HCT116 (cell line): Measurements from ENCODE around the gene TAOK3. TPM values are rescaled to one million over a fixed set of nuclear protein-coding genes. Genes with fewer than 3 reads are reported as not detected.

Source experiments
- ATAC-seq: fragments of 200-7000 bp; cut with Tn5 transposase; 2 replicates; pipeline ENCODE4 v1.9.1; 2020; ENCODE audit warnings: mild to moderate bottlenecking, moderate library complexity
- Bru-seq: library from RNA; stranded (reverse); fragments of 400-500 nt; gene quantifications from one replicate; lab custom pipeline; 2021; lab: Mats Ljungman, UMichigan
- BruChase-seq, 2 experiments: library from RNA; stranded (reverse); fragments of 400-500 nt; gene quantifications; one replicate each; lab custom pipeline; 2021; lab: Mats Ljungman, UMichigan
- BruUV-seq: library from RNA; stranded (reverse); fragments of 400-500 nt; replicated peaks from 2 replicates; lab custom pipeline; 2021; lab: Mats Ljungman, UMichigan
- CTCF ChIA-PET: fragments of 300-600 bp; sonication (Branson Sonifier 250); formaldehyde crosslinking; loops from one replicate; lab custom pipeline; 2021; ENCODE audit warnings: antibody characterized with exemption; lab: Charles Lee
- POLR2A ChIA-PET: fragments of 300-600, 350-600 bp; sonication (Branson Sonifier 250); formaldehyde crosslinking; loops from one replicate; lab custom pipeline; 2021; ENCODE audit warnings: antibody characterized with exemption; lab: Charles Lee
- RAD21 ChIA-PET, 2 experiments: fragments of 300-600 bp; sonication (Branson Sonifier 250); formaldehyde crosslinking; loops; one replicate each; lab custom pipeline; 2023; ENCODE audit warnings: low total read pairs in 2 of 2; ENCODE audit not compliant: uncharacterized antibody in 2 of 2, unreplicated experiment in 2 of 2, low non-redundant PET in 1 of 2; lab: Charles Lee
- DNase-seq: peaks from one replicate; pipeline ENCODE4 v3.0.0-alpha.2; 2010; ENCODE audit warnings: low read depth, low spot score
- H2AFZ ChIP-seq: fragments of 200-600 bp; shearing (Covaris generic), sonication (generic); 2 replicates; pipeline ENCODE4 v1.6.1; 2017; ENCODE audit warnings: low read depth, mixed run types, mixed read lengths, antibody characterized with exemption, low read length; ENCODE audit not compliant: poor library complexity, severe bottlenecking
- H3K27ac ChIP-seq: 2 replicates; pipeline ENCODE4 v1.5.1; 2012; ENCODE audit warnings: low read depth, low read length
- H3K27me3 ChIP-seq: fragments of 200-600 bp; sonication (generic); 2 replicates; pipeline ENCODE4 v1.6.1; 2016; ENCODE audit warnings: mixed run types, low read length, mixed read lengths; ENCODE audit not compliant: insufficient read depth
- H3K36me3 ChIP-seq, 2 experiments: fragments of 200-500 bp in 1 of 2; fragments of 200-600 bp in 1 of 2; sonication (Bioruptor generic) in 1 of 2; sonication (generic) in 1 of 2; 2 replicates each; pipeline versions ENCODE4 v1.5.1 to v1.6.1; 2014 to 2016; ENCODE audit warnings: low read length in 2 of 2, inconsistent platforms in 1 of 2, mixed read lengths in 1 of 2, mixed run types in 1 of 2; ENCODE audit not compliant: insufficient read depth in 2 of 2, control insufficient read depth in 1 of 2
- H3K4me1 ChIP-seq, 2 experiments: fragments of 200-600 bp in 1 of 2; sonication (generic) in 1 of 2; 2 replicates each; pipeline versions ENCODE4 v1.5.1 to v1.6.1; 2012 to 2017; ENCODE audit warnings: low read length in 2 of 2, inconsistent platforms in 1 of 2, mild to moderate bottlenecking in 1 of 2, mixed read lengths in 1 of 2, mixed run types in 1 of 2, moderate library complexity in 1 of 2; ENCODE audit not compliant: insufficient read depth in 2 of 2, control insufficient read depth in 1 of 2
- H3K4me2 ChIP-seq: fragments of 200-600 bp; sonication (generic); 2 replicates; pipeline ENCODE4 v1.6.1; 2017; ENCODE audit warnings: mixed run types, low read length, mixed read lengths
- H3K4me3 ChIP-seq, 2 experiments: fragments of 200-600 bp in 1 of 2; sonication (generic) in 1 of 2; replicated peaks in 1 of 2; 2 replicates each; pipeline ENCODE4 v1.5.1; 2011 to 2016; ENCODE audit warnings: low read length in 2 of 2, control low read depth in 1 of 2, low read depth in 1 of 2, mild to moderate bottlenecking in 1 of 2, mixed read lengths in 1 of 2, mixed run types in 1 of 2
- H3K79me2 ChIP-seq: fragments of 200-600 bp; sonication (generic); 2 replicates; pipeline ENCODE4 v1.6.1; 2017; ENCODE audit warnings: mild to moderate bottlenecking, mixed run types, low read length, moderate library complexity, mixed read lengths; ENCODE audit not compliant: insufficient read depth
- H3K9ac ChIP-seq: fragments of 200-600 bp; sonication (generic); 2 replicates; pipeline ENCODE4 v1.6.1; 2016; ENCODE audit warnings: low read length, mixed read lengths
- H3K9me2 ChIP-seq: fragments of 200-600 bp; sonication (generic), shearing (Covaris generic); 2 replicates; pipeline ENCODE4 v1.6.1; 2017; ENCODE audit warnings: mixed run types, mild to moderate bottlenecking, moderate library complexity; ENCODE audit not compliant: insufficient read depth
- H3K9me3 ChIP-seq, 2 experiments: fragments of 200-500 bp in 1 of 2; fragments of 200-600 bp in 1 of 2; sonication (Bioruptor generic) in 1 of 2; sonication (generic) in 1 of 2; 2 replicates each; pipeline ENCODE4 v1.6.1; 2014 to 2017; ENCODE audit warnings: low read length in 2 of 2, mixed read lengths in 2 of 2, inconsistent platforms in 1 of 2, low read depth in 1 of 2, mild to moderate bottlenecking in 1 of 2, mixed run types in 1 of 2, moderate library complexity in 1 of 2; ENCODE audit not compliant: control insufficient read depth in 1 of 2, insufficient read depth in 1 of 2
- H4K20me1 ChIP-seq: fragments of 200-600 bp; sonication (generic), shearing (Covaris generic); 2 replicates; pipeline ENCODE4 v1.6.1; 2017; ENCODE audit warnings: mixed run types, mild to moderate bottlenecking, moderate library complexity; ENCODE audit not compliant: insufficient read depth
- CBX3 ChIP-seq: IDR thresholded peaks from 2 replicates; pipeline ENCODE4 v1.6.1; 2012; ENCODE audit warnings: low read depth
- CEBPB ChIP-seq: IDR thresholded peaks from 2 replicates; pipeline ENCODE4 v1.6.1; 2012; ENCODE audit warnings: low read depth
- EGR1 ChIP-seq: IDR thresholded peaks from 2 replicates; pipeline ENCODE4 v1.6.1; 2012; ENCODE audit warnings: low read depth
- ELF1 ChIP-seq: IDR thresholded peaks from 2 replicates; pipeline ENCODE4 v1.6.1; 2012; ENCODE audit warnings: low read depth, borderline replicate concordance
- FOSL1 ChIP-seq: IDR thresholded peaks from 2 replicates; pipeline ENCODE4 v1.6.1; 2012; ENCODE audit warnings: low read depth
- RAD21 ChIP-seq: IDR thresholded peaks from 2 replicates; pipeline ENCODE4 v1.6.1; 2012; ENCODE audit warnings: low read depth, mild to moderate bottlenecking
- SIN3A ChIP-seq: IDR thresholded peaks from 2 replicates; pipeline ENCODE4 v1.6.1; 2012; ENCODE audit warnings: low read depth
- SP1 ChIP-seq: IDR thresholded peaks from 2 replicates; pipeline ENCODE4 v1.6.1; 2012; ENCODE audit warnings: low read depth
- SRF ChIP-seq: IDR thresholded peaks from 2 replicates; pipeline ENCODE4 v1.6.1; 2012; ENCODE audit warnings: low read depth
- TCF7L2 ChIP-seq: IDR thresholded peaks from 2 replicates; pipeline ENCODE4 v1.7.0; 2011; ENCODE audit warnings: borderline replicate concordance, inconsistent platforms; ENCODE audit not compliant: insufficient read depth, insufficient read length; ENCODE audit errors: extremely low read depth
- YY1 ChIP-seq: IDR thresholded peaks from 2 replicates; pipeline ENCODE4 v1.6.1; 2011; ENCODE audit warnings: low read length, low read depth, moderate library complexity, mild to moderate bottlenecking; ENCODE audit not compliant: insufficient replicate concordance; ENCODE audit errors: extremely low read depth
- ZFX ChIP-seq: fragments of 450-650 bp; IDR thresholded peaks from 2 replicates; pipeline ENCODE4 v1.6.1; 2017
- ZNF274 ChIP-seq: fragments of 200-500 bp; sonication (Bioruptor generic); IDR thresholded peaks from 2 replicates; pipeline ENCODE4 v1.6.1; 2014; ENCODE audit warnings: mild to moderate bottlenecking, low read depth, low read length, inconsistent platforms
- intact Hi-C: fragments of 100-400 bp; cut with micrococcal nuclease; formaldehyde crosslinking; loops from 2 replicates; pipeline ENCODE4 v1.10.0; 2022
- long read RNA-seq: library from polyadenylated mRNA; unstranded; transcript quantifications from one replicate; pipeline ENCODE4 v2.0.0, GENCODE V29; 2021; ENCODE audit not compliant: unreplicated experiment
- polyA plus RNA-seq: library from polyadenylated mRNA; unstranded; fragments of >200 nt; gene quantifications from 2 replicates; pipeline ENCODE4 v1.2.1, GENCODE V29; 2012; ENCODE audit warnings: missing spikeins
- total RNA-seq: library from RNA; stranded (reverse); gene quantifications from one replicate; pipeline ENCODE4 v1.2.1, GENCODE V29; 2021; ENCODE audit not compliant: unreplicated experiment
- TF ChIP-seq, protein P1 (sequence below), 3 experiments: fragments of 200-600 bp in 1 of 3; sonication (generic) in 1 of 3; IDR thresholded peaks in 2 of 3; conservative IDR thresholded peaks in 1 of 3; 2 replicates each; pipeline ENCODE4 v1.5.1; 2012 to 2017; ENCODE audit warnings: low read depth in 2 of 3, low read length in 2 of 3, antibody characterized with exemption in 1 of 3, borderline replicate concordance in 1 of 3, control low read depth in 1 of 3, mild to moderate bottlenecking in 1 of 3, mixed read lengths in 1 of 3, mixed run types in 1 of 3, moderate library complexity in 1 of 3; ENCODE audit not compliant: insufficient read depth in 1 of 3
- TF ChIP-seq, protein P2 (sequence below): IDR thresholded peaks from 2 replicates; pipeline ENCODE4 v1.6.1; 2012
- TF ChIP-seq, protein P3 (sequence below): IDR thresholded peaks from 2 replicates; pipeline ENCODE4 v1.6.1; 2012; ENCODE audit warnings: low read depth
- TF ChIP-seq, protein P4 (sequence below): IDR thresholded peaks from 2 replicates; pipeline ENCODE4 v1.6.1; 2012

Gene TAOK3
- total RNA-seq (10.5 TPM), Bru-seq, nascent RNA (percentile 57 among the genes with signal in this experiment), BruChase-seq, experiment 1, labeled RNA remaining after a 6-hour chase (percentile 57 among the genes with signal in this experiment), BruChase-seq, experiment 2, labeled RNA remaining after a 2-hour chase (percentile 55 among the genes with signal in this experiment)
- polyA plus RNA-seq = 7.7 and 10.2 TPM in 2 replicates
- long read RNA-seq, full-length matches to known transcripts = 6 of 17 reads
- long read RNA-seq, partial matches to known transcripts = 7 of 17 reads
- long read RNA-seq, other reads (novel, unspliced or antisense) = 4 of 17 reads

DNA sequence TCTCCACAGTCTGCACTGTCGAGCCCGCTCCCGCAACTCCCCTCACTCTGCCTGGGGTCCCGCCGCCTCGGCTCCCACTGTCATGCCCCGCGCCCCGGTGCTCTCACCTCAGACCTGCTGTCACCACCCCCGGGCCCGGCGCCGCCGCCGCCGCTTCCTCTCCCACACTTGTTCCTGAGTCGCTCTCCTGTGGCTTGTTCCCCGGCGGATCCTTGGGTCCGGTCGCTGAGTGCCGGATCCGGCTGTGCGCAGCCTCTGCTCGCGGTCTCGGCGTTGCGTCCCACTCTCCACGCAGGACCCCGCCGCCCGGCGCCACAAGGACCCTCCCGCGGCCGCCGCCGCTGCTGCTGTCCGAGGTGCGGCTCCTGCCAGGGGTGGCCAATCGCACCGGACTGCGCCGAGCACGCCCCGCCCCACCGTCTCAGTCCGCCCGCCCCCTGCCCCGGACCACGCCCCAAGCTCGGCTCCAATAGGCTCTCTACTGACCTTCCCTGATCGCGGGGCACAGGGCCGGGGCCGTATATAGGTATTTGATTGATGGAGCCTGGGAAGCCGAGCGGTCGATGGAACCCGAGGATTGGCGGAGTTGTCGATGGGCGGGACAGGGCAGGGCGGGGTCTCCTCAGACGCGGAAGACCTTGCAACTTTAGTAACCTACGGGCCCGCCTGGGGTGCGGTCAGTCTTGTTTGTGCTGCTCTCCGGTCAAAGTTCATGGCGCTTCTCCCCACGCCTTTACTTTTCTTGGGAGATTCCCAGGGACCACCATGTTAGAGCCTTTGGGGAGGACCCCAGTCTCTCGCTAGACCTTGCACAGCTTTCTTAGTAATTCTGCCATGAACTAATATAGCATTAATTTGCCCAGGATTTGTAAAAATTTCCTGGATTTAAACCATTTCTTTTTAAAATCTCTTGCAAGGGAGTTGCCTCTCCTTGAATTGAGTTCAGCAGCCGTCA lies at the start of gene TAOK3:
Gene TAOK3, minus strand, starts transcription at position 367 of the 955 bp plus-strand sequence. CDS start 117,340 bp downstream, outside the sequence.
- H3K9me3 ChIP-seq = no peaks in the 10 kb centered on the region
- peaks cover 11% of the 10 kb centered on the region for H3K79me2 ChIP-seq
- ChIA-PET POLR2A (interaction anchor here (0.8 to 1.0 kb wide), 3 partner anchors 14 to 212 kb away, joined by 3 to 4 read pairs (median 4); no protein-coding TSS in a partner anchor), CTCF (interaction anchor here (0.8 to 2.3 kb wide), 3 partner anchors 191 to 318 kb away, joined by 4 to 10 read pairs (median 8); no protein-coding TSS in a partner anchor), RAD21 (no interaction called here)
- H3K36me3 ChIP-seq = no peaks in the 10 kb centered on the region
- H4K20me1 ChIP-seq = no peaks in the 10 kb centered on the region
- H3K4me2 ChIP-seq = peak within 1 kb of the TSS; percentile 91
- H3K9me2 ChIP-seq = no peaks in the 10 kb centered on the region
- peaks cover 0 to 35% of the 10 kb centered on the region in 2 experiments; a peak in 3 of 4 replicates for H3K4me1 ChIP-seq
- H2AFZ ChIP-seq = no peak within 1 kb of the TSS
- DNase-seq = peak; percentile 97
- intact Hi-C loops = no loop called here
- H3K9ac ChIP-seq = peak within 1 kb of the TSS; percentile 72
- peak within 1 kb of the TSS; percentile 33 for H3K27ac ChIP-seq
- H3K4me3 ChIP-seq = peak within 1 kb of the TSS; percentile 83 to 89
- BruUV-seq = no TSS peak
- H3K27me3 ChIP-seq = no peaks in the 10 kb centered on the region
- peak; percentile 91 for ATAC-seq
- 0 out of 2 replicates have a peak, but pooled peaks have one; percentile 5 for TF ChIP-seq FOSL1
- TF ChIP-seq SRF = peak; percentile 99
- TF ChIP-seq TCF7L2 = no peak
- TF ChIP-seq, protein P1, sequence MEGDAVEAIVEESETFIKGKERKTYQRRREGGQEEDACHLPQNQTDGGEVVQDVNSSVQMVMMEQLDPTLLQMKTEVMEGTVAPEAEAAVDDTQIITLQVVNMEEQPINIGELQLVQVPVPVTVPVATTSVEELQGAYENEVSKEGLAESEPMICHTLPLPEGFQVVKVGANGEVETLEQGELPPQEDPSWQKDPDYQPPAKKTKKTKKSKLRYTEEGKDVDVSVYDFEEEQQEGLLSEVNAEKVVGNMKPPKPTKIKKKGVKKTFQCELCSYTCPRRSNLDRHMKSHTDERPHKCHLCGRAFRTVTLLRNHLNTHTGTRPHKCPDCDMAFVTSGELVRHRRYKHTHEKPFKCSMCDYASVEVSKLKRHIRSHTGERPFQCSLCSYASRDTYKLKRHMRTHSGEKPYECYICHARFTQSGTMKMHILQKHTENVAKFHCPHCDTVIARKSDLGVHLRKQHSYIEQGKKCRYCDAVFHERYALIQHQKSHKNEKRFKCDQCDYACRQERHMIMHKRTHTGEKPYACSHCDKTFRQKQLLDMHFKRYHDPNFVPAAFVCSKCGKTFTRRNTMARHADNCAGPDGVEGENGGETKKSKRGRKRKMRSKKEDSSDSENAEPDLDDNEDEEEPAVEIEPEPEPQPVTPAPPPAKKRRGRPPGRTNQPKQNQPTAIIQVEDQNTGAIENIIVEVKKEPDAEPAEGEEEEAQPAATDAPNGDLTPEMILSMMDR (IDR thresholded peaks at IDR 0.05 in 2 of 3, conservative IDR thresholded peaks at IDR 0.05 in 1 of 3; ENCODE audit: borderline replicate concordance in 1 of 3, insufficient read depth in 1 of 3, low read depth in 2 of 3, low read length in 2 of 3) = no peak
- peak; percentile 85 for TF ChIP-seq YY1
- peak; percentile 87 for TF ChIP-seq ELF1
- TF ChIP-seq SP1 = peak; percentile 98
- no peak; the same call in 1 of the 2 replicates for TF ChIP-seq CEBPB
- TF ChIP-seq CBX3 = peak; percentile 78; the same call in 1 of the 2 replicates
- TF ChIP-seq SIN3A = peak; percentile 94
- no peak for TF ChIP-seq ZNF274
- TF ChIP-seq, protein P2, sequence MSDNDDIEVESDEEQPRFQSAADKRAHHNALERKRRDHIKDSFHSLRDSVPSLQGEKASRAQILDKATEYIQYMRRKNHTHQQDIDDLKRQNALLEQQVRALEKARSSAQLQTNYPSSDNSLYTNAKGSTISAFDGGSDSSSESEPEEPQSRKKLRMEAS = peak; percentile 54
- TF ChIP-seq RAD21 = no peak
- TF ChIP-seq, protein P3, sequence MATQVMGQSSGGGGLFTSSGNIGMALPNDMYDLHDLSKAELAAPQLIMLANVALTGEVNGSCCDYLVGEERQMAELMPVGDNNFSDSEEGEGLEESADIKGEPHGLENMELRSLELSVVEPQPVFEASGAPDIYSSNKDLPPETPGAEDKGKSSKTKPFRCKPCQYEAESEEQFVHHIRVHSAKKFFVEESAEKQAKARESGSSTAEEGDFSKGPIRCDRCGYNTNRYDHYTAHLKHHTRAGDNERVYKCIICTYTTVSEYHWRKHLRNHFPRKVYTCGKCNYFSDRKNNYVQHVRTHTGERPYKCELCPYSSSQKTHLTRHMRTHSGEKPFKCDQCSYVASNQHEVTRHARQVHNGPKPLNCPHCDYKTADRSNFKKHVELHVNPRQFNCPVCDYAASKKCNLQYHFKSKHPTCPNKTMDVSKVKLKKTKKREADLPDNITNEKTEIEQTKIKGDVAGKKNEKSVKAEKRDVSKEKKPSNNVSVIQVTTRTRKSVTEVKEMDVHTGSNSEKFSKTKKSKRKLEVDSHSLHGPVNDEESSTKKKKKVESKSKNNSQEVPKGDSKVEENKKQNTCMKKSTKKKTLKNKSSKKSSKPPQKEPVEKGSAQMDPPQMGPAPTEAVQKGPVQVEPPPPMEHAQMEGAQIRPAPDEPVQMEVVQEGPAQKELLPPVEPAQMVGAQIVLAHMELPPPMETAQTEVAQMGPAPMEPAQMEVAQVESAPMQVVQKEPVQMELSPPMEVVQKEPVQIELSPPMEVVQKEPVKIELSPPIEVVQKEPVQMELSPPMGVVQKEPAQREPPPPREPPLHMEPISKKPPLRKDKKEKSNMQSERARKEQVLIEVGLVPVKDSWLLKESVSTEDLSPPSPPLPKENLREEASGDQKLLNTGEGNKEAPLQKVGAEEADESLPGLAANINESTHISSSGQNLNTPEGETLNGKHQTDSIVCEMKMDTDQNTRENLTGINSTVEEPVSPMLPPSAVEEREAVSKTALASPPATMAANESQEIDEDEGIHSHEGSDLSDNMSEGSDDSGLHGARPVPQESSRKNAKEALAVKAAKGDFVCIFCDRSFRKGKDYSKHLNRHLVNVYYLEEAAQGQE = no peak
- TF ChIP-seq EGR1 = 0 out of 2 replicates have a peak, but pooled peaks have one; percentile 19
- TF ChIP-seq ZFX = no peak
- TF ChIP-seq, protein P4, sequence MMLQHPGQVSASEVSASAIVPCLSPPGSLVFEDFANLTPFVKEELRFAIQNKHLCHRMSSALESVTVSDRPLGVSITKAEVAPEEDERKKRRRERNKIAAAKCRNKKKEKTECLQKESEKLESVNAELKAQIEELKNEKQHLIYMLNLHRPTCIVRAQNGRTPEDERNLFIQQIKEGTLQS = no peak
